ENCODE measurements around the gene RPGRIP1L.

RPGRIP1L gene

GRCh38 chr16:53598511-53599275 is 105.0 kb downstream of the RPGRIP1L start:
- no peak for DNase-seq

DNA sequence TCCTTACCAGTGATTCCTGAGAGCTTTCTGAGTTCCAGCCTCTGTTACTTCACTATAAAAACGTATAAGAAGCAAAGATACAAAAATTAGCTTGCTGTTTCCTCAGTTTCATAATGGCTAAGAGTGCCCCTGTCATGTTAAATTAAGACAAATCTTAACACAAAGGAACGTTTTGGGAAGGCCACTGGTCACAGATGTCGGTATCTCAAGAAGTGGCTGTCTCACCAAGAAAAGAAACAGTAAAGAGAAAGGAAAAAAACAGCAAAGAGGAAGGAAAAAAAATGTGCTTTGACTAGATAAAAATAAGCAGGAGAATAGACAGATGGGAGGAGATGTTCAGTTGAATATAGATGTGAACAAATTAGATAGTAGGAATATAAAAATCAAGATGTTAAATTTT is 105.9 kb downstream of the RPGRIP1L start:
- no peak for DNase-seq

GRCh38 chr16:53588081-53588648 is 115.5 kb downstream of the RPGRIP1L start:
- no peak for DNase-seq

DNA sequence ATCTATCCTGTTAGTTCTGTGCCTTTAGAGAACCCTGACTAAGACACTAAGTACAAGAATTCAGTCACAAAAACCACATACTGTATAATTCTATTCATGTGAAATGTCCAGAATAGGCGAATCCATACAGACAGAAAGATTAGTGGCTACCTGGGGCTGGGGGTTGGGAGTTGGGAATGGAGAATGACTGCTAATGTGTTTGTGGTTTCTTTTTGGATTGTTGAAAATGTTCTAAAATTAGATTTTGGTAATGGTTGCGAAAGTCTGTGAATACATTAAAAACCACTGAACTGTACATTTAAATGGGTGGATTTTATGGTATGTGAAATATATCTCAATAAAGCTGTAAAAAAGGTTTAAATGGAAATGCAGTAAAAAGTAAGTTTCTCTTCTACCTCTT is 120.3 kb downstream of the RPGRIP1L start:
- DNase-seq, result no peak

DNA sequence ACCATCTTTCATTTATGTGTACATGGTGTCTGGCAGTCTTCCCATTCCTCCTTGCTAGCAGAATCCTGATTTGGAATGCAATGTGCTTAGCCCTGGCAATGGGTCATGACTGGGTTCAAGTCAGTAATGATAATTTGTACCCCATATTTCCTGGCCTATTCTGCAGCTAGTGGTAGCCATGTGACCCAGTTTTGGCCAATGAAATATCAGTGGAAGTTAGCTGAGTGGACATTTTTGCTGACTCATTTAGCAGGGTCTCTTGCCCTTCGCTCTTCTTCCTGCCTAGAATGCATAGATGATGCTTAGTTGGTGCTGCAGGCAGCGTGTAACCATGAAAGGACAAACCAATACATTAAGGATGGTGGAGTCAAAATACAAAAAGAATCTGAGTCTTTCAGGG is 121.9 kb downstream of the RPGRIP1L start:
- DNase-seq, result no peak

GRCh38 chr16:53580038-53580802 is 123.4 kb downstream of the RPGRIP1L start:
- no peak for DNase-seq

DNA sequence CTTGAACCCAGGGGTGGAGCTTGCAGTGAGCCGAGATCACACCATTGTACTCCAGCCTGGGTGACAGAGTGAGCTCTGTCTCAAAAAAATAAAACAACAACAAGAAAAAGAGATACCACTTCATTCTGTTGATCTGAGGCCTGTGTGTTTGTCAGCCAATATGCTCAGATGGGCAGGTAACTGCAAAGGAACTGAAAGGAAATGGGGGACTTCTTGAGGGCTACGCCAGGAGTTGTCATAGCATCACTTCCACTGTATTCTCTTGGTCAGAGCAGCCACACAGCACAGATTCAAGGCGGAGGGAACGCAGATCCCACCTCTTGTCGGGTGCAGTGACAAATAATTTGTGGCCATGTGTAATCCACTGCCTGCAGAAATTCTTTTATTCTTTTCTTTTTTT is 126.8 kb downstream of the RPGRIP1L start:
- no peak for DNase-seq

DNA sequence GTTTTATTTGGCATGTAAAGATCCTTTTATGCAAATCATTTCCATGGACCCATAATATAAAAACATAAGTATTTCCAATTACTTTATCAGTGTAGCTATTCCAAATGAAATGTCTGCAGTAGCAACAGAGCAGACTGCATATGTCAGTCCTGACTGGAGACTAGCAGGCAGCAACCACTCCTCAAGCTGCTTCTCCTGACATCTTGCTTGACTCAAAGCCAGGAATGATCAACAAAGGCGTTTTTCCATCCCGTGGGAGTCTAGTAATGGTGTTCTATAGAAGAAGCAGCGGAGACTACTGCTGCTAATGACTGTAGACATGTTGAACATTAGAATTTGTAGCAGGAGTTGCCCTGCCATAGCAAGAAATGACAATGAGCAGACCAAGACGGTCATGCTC is 127.4 kb downstream of the RPGRIP1L start:
- no peak for DNase-seq

GRCh38 chr16:53571763-53572162 is 131.9 kb downstream of the RPGRIP1L start:
- no peak for DNase-seq

DNA sequence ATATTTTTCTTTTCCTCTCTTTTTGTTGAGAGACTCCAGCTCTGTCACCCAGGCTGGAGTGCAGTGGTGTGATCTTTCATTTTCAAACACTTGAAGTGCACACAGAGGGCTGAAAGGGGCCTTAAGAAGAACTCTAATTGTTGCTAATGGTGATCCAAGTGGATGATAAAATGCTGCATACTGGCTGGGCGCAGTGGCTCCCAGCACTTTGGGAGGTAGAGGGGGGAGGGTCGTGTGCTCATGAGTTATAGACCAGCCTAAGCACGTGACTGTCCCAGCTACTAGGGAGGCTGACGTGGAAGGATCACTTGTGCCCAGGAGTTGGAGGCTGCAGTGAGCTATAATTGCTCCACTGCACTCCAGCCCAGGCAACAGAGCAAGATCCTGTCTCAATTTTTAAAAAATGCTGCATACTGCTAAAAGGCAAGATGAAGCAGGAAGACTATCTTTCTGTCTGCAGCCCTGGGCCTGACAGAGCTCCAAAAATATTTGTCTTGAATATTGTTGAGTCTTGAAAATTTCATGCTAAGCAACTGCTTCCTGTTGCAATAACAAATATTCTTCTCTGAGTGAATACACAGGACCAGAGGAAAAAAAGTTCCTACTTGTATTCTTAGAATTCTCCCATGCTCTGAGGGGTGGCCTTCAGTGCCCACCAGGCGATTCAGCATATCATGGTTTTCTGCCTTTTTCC is 137.0 kb downstream of the RPGRIP1L start:
- DNase-seq, result no peak

DNA sequence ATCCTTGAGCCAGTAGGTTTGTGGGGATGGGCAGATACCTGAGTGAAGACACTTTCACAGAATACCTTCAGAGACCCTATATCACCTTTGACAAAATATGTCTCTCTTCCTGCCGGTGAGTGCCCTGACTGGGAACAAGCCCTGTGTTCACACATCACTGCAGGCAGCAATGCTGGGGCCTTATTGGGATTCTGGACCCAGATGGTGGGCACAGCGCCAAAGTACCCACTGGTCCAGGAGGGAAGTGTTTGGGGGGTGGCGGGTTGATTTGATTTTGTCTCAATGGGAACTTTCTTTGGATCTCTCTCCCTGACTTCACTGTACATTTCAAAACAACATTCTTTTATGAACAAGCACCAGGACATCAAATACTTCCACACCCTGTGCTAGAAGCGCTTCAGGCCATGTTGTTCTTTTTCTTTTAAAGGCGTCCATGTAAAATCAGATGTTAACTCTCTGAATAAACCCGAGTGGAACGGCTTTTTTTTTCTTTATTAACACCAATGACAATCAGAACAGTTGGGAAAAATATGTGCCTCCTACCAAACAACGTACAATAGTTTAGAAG is 138.3 kb downstream of the RPGRIP1L start:
- DNase-seq, result no peak

GRCh38 chr16:53563426-53563825 is 140.2 kb downstream of the RPGRIP1L start:
- no peak for DNase-seq

GRCh38 chr16:53561101-53561888 is 142.4 kb downstream of the RPGRIP1L start:
- DNase-seq, result no peak

- no peak for DNase-seq
These were observed 144.2 kb downstream of the RPGRIP1L start for GRCh38 chr16:53559270-53559951.

DNA sequence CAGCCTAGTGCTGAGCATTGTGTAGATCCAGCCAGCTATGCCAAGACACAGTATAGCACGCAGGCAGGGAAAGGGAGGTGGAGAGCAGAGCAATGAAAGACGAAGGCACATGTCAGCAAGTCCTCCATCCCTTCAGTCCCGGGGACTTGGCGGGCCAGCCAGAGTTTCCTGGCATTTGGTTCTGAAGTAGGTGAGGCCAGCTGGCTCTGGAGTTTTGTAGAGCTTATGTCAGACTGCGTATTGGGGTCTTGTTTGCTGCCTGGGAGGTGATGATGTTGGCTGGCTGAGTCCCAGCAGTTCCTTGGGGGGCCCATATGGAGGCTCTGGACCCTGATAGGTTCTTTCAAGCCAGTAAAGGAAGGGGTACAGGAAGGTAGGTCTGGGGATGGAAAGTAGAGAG is 144.9 kb downstream of the RPGRIP1L start:
- no peak for DNase-seq

GRCh38 chr16:53556521-53556920 is 147.1 kb downstream of the RPGRIP1L start:
- DNase-seq, result no peak

DNA sequence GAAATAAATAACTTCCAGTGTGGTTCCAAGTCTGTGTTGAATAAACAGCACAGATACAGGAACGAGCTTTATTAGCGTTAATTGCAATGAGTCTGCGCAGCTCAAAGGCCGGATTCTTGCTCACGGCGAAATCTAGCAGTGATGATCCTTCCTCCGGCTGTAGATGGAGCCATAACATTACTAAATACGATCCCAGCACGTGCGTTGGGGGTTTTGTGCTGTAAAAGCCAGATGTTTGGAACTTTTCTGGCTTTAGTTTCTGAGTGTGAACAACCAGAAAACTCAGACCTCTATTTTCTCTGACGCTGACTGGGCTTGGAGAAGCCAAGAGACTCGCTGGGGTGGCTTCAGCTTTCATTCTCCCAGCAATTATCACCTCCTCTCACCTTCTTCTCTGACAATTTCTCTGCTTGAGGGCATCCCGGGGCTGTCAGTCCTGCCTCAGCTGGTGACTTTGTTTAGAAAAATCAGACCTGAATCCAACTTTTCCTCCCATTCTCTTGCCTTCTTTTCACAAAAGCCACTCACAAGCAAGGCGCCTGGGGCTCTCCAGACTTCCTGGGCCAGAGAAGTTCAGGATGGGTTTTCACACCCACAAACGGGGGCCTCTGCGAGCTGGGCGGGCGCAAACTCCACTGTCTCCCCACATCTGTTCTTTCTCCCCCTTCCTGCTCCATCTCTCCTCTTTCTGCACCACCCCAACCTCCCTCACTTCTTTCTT is 153.5 kb downstream of the RPGRIP1L start:
- peak; percentile 43 for DNase-seq

Data from activated CD4-positive, alpha-beta T cell treated with anti-CD3 and anti-CD28 coated beads, Interleukin-2, amount 50 U/mL, for 1 hour (primary cell).